OCI-LY7 (cell line): ENCODE results near the gene SERPING1.

Experiments used
- EZH2phosphoT487 ChIP-seq: fragments of 200-600 bp; sonication (generic); IDR thresholded peaks from 2 replicates; pipeline ENCODE4 v1.6.1; 2018; ENCODE audit warnings: low read depth, borderline replicate concordance, mild to moderate bottlenecking, mixed run types, antibody characterized with exemption, low read length, moderate library complexity, mixed read lengths
- TF ChIP-seq, protein P1 (sequence below): fragments of 200-600 bp; sonication (generic); conservative IDR thresholded peaks from 2 replicates; pipeline ENCODE4 v1.5.1; 2014; ENCODE audit warnings: mild to moderate bottlenecking, antibody characterized with exemption, low read length, moderate library complexity, mixed read lengths

DNA sequence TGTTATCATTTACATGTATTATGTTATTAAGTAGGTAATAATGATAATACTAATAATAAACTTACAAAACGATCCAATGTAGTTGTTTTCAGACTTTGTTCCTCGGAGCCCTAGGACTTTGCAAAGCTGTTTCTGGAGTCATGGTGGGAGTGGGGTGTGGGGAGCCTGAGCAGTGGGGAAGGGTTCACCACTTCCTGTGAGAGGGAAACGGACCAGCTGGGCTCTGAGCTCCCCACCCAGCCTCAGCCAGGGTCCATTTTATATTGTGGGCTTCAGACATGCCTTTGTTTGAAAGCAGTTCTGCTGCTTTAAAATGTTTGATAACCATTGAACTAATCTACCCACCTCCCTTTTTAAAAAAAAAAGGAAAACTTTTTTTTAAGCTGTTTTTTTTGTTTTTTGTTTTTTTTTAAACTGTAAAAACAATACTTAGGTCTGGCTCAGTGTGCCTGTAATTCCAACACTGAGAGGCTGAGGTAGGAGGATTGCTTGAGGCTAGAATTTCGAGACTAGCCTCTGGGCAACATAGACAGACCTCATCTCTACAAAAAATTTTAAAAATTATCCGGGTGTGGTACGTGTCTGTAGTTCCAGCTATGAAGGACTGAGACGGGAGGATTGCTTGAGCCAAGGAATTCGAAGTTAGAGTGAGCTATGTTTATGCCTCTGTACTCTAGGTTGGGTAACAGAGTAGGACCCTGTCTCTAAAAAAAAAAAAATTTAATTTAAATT, 7.0 kb downstream of the SERPING1 start:
- TF ChIP-seq, protein P1, sequence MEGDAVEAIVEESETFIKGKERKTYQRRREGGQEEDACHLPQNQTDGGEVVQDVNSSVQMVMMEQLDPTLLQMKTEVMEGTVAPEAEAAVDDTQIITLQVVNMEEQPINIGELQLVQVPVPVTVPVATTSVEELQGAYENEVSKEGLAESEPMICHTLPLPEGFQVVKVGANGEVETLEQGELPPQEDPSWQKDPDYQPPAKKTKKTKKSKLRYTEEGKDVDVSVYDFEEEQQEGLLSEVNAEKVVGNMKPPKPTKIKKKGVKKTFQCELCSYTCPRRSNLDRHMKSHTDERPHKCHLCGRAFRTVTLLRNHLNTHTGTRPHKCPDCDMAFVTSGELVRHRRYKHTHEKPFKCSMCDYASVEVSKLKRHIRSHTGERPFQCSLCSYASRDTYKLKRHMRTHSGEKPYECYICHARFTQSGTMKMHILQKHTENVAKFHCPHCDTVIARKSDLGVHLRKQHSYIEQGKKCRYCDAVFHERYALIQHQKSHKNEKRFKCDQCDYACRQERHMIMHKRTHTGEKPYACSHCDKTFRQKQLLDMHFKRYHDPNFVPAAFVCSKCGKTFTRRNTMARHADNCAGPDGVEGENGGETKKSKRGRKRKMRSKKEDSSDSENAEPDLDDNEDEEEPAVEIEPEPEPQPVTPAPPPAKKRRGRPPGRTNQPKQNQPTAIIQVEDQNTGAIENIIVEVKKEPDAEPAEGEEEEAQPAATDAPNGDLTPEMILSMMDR, result no peak
- TF ChIP-seq EZH2phosphoT487, result no peak
